Endothelial cell of umbilical vein (primary cell): ENCODE results near the gene CYBC1. TPM values are rescaled to one million over a fixed set of nuclear protein-coding genes. Genes with fewer than 3 reads are reported as not detected.

Source experiments
- BruUV-seq: library from RNA; stranded (reverse); fragments of 400-500 nt; replicated peaks from 2 replicates; lab custom pipeline; 2021; lab: Mats Ljungman, UMichigan
- CTCF ChIA-PET: fragments of 300-600, 350-600 bp; sonication (Branson Sonifier 250); formaldehyde crosslinking; loops from one replicate; lab custom pipeline; 2021; ENCODE audit warnings: antibody characterized with exemption, inconsistent platforms; lab: Charles Lee
- POLR2A ChIA-PET: fragments of 300-600, 350-600 bp; sonication (Branson Sonifier 250); formaldehyde crosslinking; loops from one replicate; lab custom pipeline; 2021; ENCODE audit warnings: antibody characterized with exemption, inconsistent platforms; lab: Charles Lee
- DNase-seq: peaks from one replicate; pipeline ENCODE4 v3.0.0-alpha.2; 2011; ENCODE audit warnings: low read depth, low spot score
- FAIRE-seq: peaks from 2 replicates; lab custom pipeline; 2011; peaks lifted over from hg19 to GRCh38; lab: Jason Lieb, UNC
- H2AFZ ChIP-seq: 2 replicates; pipeline ENCODE4 v1.6.0; 2012; ENCODE audit warnings: low read depth, low read length, control low read depth, inconsistent platforms
- H3K27ac ChIP-seq: 2 replicates; pipeline ENCODE4 v1.5.1; 2011; ENCODE audit warnings: low read depth, mild to moderate bottlenecking, control low read depth, low read length, moderate library complexity; ENCODE audit not compliant: insufficient read depth
- H3K27me3 ChIP-seq, 2 experiments: 2 replicates each; pipeline versions ENCODE4 v1.6.0 to v1.6.1; 2011; ENCODE audit warnings: low read length in 2 of 2, mixed read lengths in 1 of 2; ENCODE audit not compliant: control insufficient read depth in 2 of 2, insufficient read depth in 2 of 2
- H3K36me3 ChIP-seq, 2 experiments: 2 replicates in 1 of 2; 3 replicates in 1 of 2; pipeline ENCODE4 v1.5.1; 2011; ENCODE audit warnings: low read length in 2 of 2, mild to moderate bottlenecking in 1 of 2, moderate library complexity in 1 of 2; ENCODE audit not compliant: control insufficient read depth in 2 of 2, insufficient read depth in 2 of 2; ENCODE audit errors: extremely low read depth in 1 of 2
- H3K4me1 ChIP-seq: 3 replicates; pipeline ENCODE4 v1.5.1; 2011; ENCODE audit warnings: mild to moderate bottlenecking, low read length; ENCODE audit not compliant: control insufficient read depth, insufficient read depth; ENCODE audit errors: extremely low read depth
- H3K4me2 ChIP-seq: 2 replicates; pipeline ENCODE4 v1.6.1; 2011; ENCODE audit warnings: low read length, control low read depth, mixed read lengths; ENCODE audit not compliant: insufficient read depth
- H3K4me3 ChIP-seq, 3 experiments: fragments of 200-600 bp in 1 of 3; sonication (generic), shearing (Covaris generic) in 1 of 3; replicated peaks in 1 of 3; 2 replicates each; pipeline ENCODE4 v1.5.1; 2011 to 2016; ENCODE audit warnings: control low read depth in 3 of 3, low read length in 3 of 3, mild to moderate bottlenecking in 2 of 3, inconsistent platforms in 1 of 3, low read depth in 1 of 3, moderate library complexity in 1 of 3; ENCODE audit not compliant: insufficient read depth in 1 of 3
- H3K79me2 ChIP-seq: 2 replicates; pipeline ENCODE4 v1.6.0; 2012; ENCODE audit warnings: low read length, inconsistent platforms; ENCODE audit not compliant: control insufficient read depth, insufficient read depth
- H3K9ac ChIP-seq: replicated peaks from 2 replicates; pipeline ENCODE3; 2011; ENCODE audit warnings: low read length, control low read depth; ENCODE audit not compliant: insufficient read depth; ENCODE audit errors: extremely low read depth
- H3K9me1 ChIP-seq: replicated peaks from 3 replicates; pipeline ENCODE4 v1.6.0; 2011; ENCODE audit warnings: mild to moderate bottlenecking, low read length; ENCODE audit not compliant: control insufficient read depth, insufficient read depth; ENCODE audit errors: extremely low read depth
- H3K9me3 ChIP-seq: replicated peaks from 2 replicates; pipeline ENCODE4 v1.5.1; 2012; ENCODE audit warnings: low read length, inconsistent platforms; ENCODE audit not compliant: control insufficient read depth, insufficient read depth
- H4K20me1 ChIP-seq: replicated peaks from 2 replicates; pipeline ENCODE3; 2011; ENCODE audit warnings: mild to moderate bottlenecking, low read length; ENCODE audit not compliant: control insufficient read depth, insufficient read depth; ENCODE audit errors: extremely low read depth
- CTCF ChIP-seq, 2 donors: IDR thresholded peaks; 1 replicate in 1 of 2; 2 replicates in 1 of 2; pipeline ENCODE4 v1.5.1; 2011; ENCODE audit warnings: low read length in 2 of 2, mild to moderate bottlenecking in 2 of 2, moderate library complexity in 2 of 2, control low read depth in 1 of 2, inconsistent platforms in 1 of 2, low read depth in 1 of 2; ENCODE audit not compliant: insufficient read depth in 1 of 2; ENCODE audit errors: extremely low read depth in 1 of 2
- EZH2 ChIP-seq: IDR thresholded peaks from 2 replicates; pipeline ENCODE4 v1.6.1; 2012; ENCODE audit warnings: borderline replicate concordance, low read depth, mild to moderate bottlenecking, moderate library complexity, low read length, inconsistent platforms; ENCODE audit not compliant: severe bottlenecking
- FOS ChIP-seq: IDR thresholded peaks from 2 replicates; pipeline ENCODE4 v1.6.1; 2011; ENCODE audit warnings: mild to moderate bottlenecking, low read length, moderate library complexity, borderline replicate concordance; ENCODE audit not compliant: insufficient read depth
- GATA2 ChIP-seq: IDR thresholded peaks from 2 replicates; pipeline ENCODE4 v1.7.0; 2011; ENCODE audit warnings: low read depth, mild to moderate bottlenecking, moderate library complexity, mixed read lengths, low read length; ENCODE audit not compliant: insufficient read length, insufficient read depth
- JUN ChIP-seq: IDR thresholded peaks from 2 replicates; pipeline ENCODE4 v1.6.1; 2011; ENCODE audit warnings: borderline replicate concordance, low read depth; ENCODE audit not compliant: insufficient read length, insufficient read depth
- MAX ChIP-seq: IDR thresholded peaks from 2 replicates; pipeline ENCODE4 v1.6.1; 2011; ENCODE audit not compliant: insufficient read depth, insufficient read length
- MYC ChIP-seq: IDR thresholded peaks from one replicate; pipeline ENCODE4 v1.6.1; 2011; ENCODE audit warnings: mild to moderate bottlenecking, low read depth, low read length
- POLR2A ChIP-seq: IDR thresholded peaks from 2 replicates; pipeline ENCODE4 v1.6.1; 2012; ENCODE audit warnings: low read depth, mild to moderate bottlenecking, control low read depth, low read length
- POLR2AphosphoS5 ChIP-seq: IDR thresholded peaks from 2 replicates; pipeline ENCODE4 v1.6.1; 2012; ENCODE audit warnings: low read depth, mild to moderate bottlenecking, control low read depth, low read length, moderate library complexity; ENCODE audit not compliant: insufficient read depth
- dilution Hi-C: fragments of 300-500 bp; cut with MboI; formaldehyde crosslinking; loops from one replicate; pipeline ENCODE4 v1.15.0; 2019; ENCODE audit warnings: low sequenced_read_pairs; ENCODE audit not compliant: extremely low pct_ligation_motif_present
- intact Hi-C: fragments of 100-400 bp; cut with micrococcal nuclease; formaldehyde crosslinking; loops from one replicate; pipeline ENCODE4 v1.10.0; 2022
- polyA plus RNA-seq, 4 experiments: library from polyadenylated mRNA; depleted of rRNA in 3 of 4; stranded (reverse) in 3 of 4; unstranded in 1 of 4; fragments of >200 nt; gene quantifications; 2 replicates each; pipeline versions ENCODE4 v1.2.1 to v1.2.3, GENCODE V29; 2011 to 2012; ENCODE audit warnings: missing spikeins in 1 of 4
- total RNA-seq: library from RNA; stranded (reverse); gene quantifications from 2 replicates; pipeline ENCODE4 v1.2.3, GENCODE V29; 2021

The CYBC1 gene
- total and polyA plus RNA-seq, 2 donors (not counting 3 experiments of a cell fraction or from before 2014, with no cell fraction given) = 71.8 to 81.5 TPM

GRCh38 chr17:82465023-82465603 is 14.6 kb upstream of the CYBC1 start:
- H3K9ac ChIP-seq = no peak overlapping the region
- no peak overlapping the region for H2AFZ ChIP-seq
- H3K27ac ChIP-seq = no peak overlapping the region
- peaks cover 6 to 49% of the 10 kb centered on the region in 2 experiments for H3K36me3 ChIP-seq
- TF ChIP-seq JUN (no peak), GATA2 (no peak), EZH2 (no peak), CTCF (IDR thresholded peaks at IDR 0.05; ENCODE audit: extremely low read depth in 1 of 2, insufficient read depth in 1 of 2, low read depth in 1 of 2, low read length in 2 of 2) (no peak), POLR2AphosphoS5 (no peak), MYC (no peak), MAX (no peak), FOS (no peak), POLR2A (no peak)
- H3K4me3 ChIP-seq = no peak overlapping the region
- POLR2A ChIA-PET = no interaction called here
- CTCF ChIA-PET = no interaction called here
- H3K9me1 ChIP-seq = no peaks in the 10 kb centered on the region
- FAIRE-seq (no peak), DNase-seq (no peak)
- no peaks in the 10 kb centered on the region for H4K20me1 ChIP-seq
- H3K4me2 ChIP-seq = no peak overlapping the region
- no peaks in the 10 kb centered on the region for H3K4me1 ChIP-seq
- H3K79me2 ChIP-seq = no peaks in the 10 kb centered on the region
- no TSS peak for BruUV-seq
- no peaks in the 10 kb centered on the region for H3K27me3 ChIP-seq
- no peaks in the 10 kb centered on the region for H3K9me3 ChIP-seq
- intact Hi-C loops = no loop called here
- dilution Hi-C loops = no loop called here
